ENCODE measurements around the gene OGDH.

DNA sequence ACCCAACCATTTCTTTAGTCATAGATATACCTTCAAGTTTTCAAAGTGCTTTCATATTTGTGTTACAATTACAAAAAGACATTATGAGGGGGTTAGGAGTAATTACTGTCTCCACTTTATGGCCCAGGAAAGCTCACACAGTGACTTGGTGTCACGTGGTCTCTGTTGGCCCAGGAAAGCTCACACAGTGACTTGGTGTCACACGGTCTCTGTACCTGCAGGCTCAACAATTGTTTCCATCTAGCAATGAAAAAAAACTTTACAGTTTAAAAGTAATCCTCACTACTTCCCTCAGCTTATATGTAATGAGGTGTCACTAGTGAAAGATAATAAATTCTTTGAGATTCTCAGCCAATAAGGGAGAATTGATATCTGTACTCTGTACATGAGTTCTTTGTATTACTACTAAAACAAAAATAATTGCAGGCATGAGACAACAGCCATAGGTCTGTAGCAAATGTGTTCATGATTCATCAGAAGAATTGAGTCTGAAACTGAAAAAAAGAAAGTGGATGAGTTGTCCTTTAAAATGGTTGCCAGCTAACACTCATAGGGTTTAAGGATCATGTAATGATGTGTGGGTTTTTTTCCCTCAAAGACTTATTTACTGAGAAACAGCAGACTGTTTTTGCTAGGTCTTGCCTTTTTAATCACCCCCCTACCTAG is 10.9 kb downstream of the OGDH start:
- no peak for TF ChIP-seq MXI1 (IDR thresholded peaks at IDR 0.05; ENCODE audit: borderline replicate concordance, low read depth, low read length)
- TF ChIP-seq, protein P1, sequence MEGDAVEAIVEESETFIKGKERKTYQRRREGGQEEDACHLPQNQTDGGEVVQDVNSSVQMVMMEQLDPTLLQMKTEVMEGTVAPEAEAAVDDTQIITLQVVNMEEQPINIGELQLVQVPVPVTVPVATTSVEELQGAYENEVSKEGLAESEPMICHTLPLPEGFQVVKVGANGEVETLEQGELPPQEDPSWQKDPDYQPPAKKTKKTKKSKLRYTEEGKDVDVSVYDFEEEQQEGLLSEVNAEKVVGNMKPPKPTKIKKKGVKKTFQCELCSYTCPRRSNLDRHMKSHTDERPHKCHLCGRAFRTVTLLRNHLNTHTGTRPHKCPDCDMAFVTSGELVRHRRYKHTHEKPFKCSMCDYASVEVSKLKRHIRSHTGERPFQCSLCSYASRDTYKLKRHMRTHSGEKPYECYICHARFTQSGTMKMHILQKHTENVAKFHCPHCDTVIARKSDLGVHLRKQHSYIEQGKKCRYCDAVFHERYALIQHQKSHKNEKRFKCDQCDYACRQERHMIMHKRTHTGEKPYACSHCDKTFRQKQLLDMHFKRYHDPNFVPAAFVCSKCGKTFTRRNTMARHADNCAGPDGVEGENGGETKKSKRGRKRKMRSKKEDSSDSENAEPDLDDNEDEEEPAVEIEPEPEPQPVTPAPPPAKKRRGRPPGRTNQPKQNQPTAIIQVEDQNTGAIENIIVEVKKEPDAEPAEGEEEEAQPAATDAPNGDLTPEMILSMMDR (conservative IDR thresholded peaks at IDR 0.05; ENCODE audit: low read depth, low read length) = no peak
- no peak for TF ChIP-seq RAD21 (IDR thresholded peaks at IDR 0.05; ENCODE audit: low read length)
- peak; percentile 15; the same call in 1 of the 2 replicates for TF ChIP-seq FOS (IDR thresholded peaks at IDR 0.05; ENCODE audit: low read depth, low read length)
- TF ChIP-seq POLR2A (IDR thresholded peaks at IDR 0.05; ENCODE audit: low read depth, low read length) = no peak

Data from IMR-90 (cell line).